ENCODE measurements around the gene DNAJC22.

GRCh38 chr12:49344486-49345050 is 2.1 kb upstream of the DNAJC22 start:
- TF ChIP-seq GATA2 (IDR thresholded peaks at IDR 0.05; ENCODE audit: low read depth, low read length) = no peak
- no peak for TF ChIP-seq GATA3 (IDR thresholded peaks at IDR 0.05; ENCODE audit: low read depth, low read length)
